GM18498 (cell line): ENCODE results near the gene PYCARD.
"Not testable (repeated sequence)": the region's sequence is repeated elsewhere in the genome, so short reads cannot be mapped to it uniquely, and the experiment has no call there.

Experiments used
- ATAC-seq: cut with Tn5 transposase; IDR thresholded peaks from one replicate; pipeline ENCODE4 v1.9.1; 2021; ENCODE audit warnings: mild to moderate bottlenecking, moderate library complexity; ENCODE audit not compliant: unreplicated experiment

PYCARD gene

DNA sequence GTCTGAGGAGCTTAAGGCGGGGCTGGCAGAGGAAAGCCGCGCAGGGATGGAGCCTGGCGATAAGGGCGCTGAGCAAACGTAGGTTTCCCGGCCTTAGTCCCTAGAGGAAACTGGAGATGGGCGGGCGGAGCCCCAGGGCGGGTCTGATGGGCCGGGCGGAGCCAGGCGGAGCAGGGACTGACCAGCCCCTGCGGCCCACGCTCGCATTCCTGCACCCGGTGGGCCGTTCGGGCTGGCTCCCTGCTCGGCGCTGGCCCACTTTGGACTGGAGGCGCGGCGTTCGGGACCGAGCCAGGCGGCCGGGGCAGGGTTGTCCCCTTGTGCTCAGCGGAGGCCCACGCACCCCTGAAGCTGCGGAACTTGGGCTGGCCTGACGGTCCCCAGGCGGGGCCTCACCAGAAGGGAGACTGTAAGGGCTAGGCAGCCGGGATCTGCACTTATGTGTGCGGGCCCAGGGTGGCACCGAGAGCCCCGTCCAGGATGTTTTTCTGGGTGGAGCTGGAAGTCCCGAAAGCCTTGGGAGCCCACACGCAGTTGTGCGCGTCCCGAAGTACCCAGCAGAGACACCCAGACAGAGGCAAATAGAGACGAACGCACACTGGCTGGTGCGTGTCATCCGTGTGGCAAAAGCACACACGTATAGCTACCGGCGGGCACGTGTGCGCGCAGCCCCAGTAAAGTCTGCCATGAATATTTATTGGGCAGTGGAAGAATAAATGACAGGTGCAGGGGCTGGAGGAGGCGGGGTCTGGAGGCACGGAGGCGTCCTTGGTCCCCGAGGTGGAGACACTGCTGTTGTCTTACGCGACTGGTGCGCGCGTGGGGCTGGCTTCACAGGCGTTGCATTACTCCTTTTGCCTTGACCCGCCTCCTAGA lies 13.0 kb upstream of the PYCARD start:
- no peak for ATAC-seq

GRCh38 chr16:31214708-31215286 lies 12.2 kb upstream of the PYCARD start:
- ATAC-seq = no peak

DNA sequence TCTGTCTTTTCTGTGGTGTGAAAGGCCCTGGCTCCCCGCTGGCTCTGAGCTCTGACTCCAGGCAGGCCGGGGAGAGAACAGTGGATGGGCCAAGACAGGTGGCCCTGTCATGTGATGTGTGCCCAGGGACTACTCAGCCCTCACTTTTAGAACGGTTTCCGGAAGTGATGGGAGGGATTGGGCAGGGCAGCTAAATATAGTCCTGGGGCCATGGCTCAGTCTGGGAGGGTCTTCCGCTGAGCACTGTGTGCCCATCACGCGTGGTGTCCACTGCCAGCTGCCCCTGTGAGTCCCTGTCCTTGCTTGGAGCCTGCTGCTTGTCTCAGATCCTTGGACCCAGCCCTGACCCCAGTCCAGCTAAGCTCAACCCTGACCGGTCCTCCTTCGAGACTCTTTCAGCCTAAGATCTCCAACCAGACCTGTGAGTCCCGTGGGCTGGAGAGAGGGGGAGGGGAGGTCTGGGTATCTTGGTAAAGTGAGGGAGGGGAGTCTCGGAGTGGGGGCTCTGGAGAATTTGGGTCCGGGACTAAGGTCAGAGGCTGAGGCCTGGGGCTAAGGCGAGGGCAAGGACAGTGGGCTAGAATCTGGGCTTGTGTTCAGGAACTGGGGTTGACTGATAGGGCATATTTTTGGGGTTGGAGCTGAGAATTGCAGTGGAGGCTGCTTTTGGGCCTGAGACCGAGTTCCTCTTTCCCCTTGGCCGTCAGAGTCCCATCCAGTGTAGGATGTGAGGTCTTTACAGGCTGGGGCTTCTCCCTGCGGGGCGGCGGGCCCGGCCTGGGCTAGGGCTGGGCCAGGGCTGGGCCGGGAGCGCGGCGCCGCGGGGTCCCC lies 11.5 kb upstream of the PYCARD start, which contains the start of gene TRIM72:
Gene TRIM72, plus strand, starts transcription at position 243 of the 831 bp plus-strand sequence. CDS start 620 bp downstream, outside the sequence.
- ATAC-seq = no peak

DNA sequence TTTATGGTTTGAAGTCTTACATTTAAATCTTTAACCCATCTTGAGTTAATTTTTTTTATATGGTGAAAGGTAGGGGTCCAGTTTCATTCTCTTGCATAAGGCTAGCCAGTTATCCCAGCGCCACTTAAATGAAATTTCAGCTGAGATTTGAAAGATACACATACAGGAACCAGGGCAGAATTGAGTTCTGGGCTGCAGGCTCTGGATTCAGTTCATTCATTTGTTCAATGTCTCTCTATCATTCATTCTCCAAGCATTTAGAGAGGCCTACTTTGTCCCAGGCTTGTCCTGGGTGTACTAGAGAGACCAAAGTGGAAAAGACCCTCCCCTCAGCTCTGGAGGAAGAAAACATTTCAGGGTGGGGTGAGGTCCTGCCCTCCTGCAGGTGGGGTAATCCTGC lies 10.8 kb upstream of the PYCARD start:
- ATAC-seq = no peak

DNA sequence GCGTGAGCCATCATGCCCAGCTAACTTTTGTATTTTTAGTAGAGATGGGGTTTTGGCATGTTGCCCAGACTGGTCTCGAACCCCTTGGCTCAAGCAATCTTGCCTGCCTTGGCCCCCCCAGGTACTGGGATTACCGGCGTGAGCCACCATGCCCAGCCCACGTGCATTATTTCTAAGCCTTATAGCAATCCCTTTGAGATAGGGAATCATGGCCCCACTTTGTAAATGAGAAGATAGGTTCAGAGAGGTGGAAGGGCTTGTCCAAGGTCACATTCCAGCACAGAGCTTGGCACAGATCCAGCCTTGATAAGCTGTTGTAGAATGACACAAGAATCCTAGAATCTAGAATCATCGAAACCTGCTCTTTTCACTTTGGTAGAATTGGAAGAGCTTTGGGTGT lies 4.2 kb upstream of the PYCARD start:
- no peak for ATAC-seq

GRCh38 chr16:31204871-31205666 lies 2.5 kb upstream of the PYCARD start:
- no peak for ATAC-seq

- peak; percentile 67 for ATAC-seq
Observed at GRCh38 chr16:31201582-31202413, 762 bp downstream of the PYCARD start.

DNA sequence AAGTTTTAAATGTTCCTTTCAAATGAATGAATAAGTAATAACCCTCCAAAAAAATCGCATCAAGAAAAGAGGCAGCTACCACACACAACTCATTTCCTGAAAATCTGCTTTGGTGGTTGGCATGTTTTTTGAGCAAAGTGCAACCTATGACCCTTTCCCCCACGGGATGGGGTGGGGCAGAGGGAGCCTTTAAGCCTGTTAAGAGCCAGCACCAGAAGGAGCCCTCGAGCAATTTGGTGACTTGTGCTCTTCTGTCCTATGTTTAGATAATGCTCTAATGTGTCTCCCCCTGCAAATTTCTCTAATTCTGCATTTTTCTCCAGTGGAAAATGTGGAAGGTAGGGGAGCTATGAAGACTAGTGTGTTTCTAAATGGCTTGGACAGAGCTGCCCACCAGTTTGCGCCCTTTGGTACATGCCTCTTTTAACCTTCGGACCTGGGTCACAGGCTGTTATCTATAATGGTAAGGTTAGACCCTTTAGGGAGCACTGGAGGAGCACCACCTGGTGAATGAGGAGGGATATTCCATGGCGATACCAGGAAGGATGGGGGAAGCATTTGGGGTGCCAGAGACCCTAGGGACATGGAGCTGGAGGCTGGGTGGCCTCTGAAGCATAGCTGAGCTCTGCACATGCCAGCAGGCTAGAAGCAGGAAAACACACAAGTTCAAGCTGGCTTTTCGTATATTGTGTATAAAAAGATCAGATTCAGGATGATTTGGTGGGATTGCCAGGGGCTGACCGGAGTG lies 1.6 kb downstream of the PYCARD start:
- no peak for ATAC-seq

- ATAC-seq = not testable (repeated sequence)
Observed at GRCh38 chr16:31200111-31200510, 2.4 kb downstream of the PYCARD start.

GRCh38 chr16:31199430-31200041 lies 3.0 kb downstream of the PYCARD start:
- ATAC-seq = no peak

GRCh38 chr16:31198207-31198882 lies 4.2 kb downstream of the PYCARD start:
- ATAC-seq = no peak

DNA sequence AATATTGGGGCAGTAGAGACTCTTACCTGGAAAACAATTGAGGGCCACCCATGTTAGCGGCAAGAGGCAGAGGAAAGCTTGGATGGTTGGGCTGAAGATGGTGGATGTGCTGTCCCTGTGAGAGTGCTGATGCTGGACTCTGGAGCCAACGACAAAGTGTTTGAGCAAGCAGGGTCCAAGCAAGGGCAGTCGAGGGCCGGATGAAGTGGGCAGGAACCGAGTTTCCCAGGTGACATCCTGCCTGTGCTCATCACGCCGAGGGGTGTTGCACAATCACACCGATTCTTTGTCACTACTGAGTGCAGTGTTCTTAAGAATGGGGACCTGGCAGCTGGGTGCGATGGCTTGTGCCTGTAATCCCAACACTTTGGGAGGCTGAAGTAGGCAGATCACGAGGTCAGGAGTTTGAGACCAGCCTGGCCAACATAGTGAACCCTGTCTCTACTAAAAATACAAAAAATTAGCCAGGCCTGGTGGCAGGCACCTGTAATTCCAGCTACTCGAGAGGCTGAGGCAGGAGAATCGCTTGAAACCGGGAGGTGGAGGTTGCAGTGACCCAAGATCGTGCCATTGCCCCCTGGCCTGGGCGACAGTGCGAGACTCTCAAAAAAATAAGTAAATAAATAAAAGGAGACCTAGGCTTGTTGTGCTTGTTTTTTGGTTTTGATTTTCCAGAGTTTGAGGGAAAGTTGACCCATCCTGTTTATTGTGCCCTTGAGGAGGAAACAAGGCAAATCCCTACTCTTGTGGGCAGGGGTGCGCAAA lies 6.1 kb downstream of the PYCARD start:
- ATAC-seq = no peak

DNA sequence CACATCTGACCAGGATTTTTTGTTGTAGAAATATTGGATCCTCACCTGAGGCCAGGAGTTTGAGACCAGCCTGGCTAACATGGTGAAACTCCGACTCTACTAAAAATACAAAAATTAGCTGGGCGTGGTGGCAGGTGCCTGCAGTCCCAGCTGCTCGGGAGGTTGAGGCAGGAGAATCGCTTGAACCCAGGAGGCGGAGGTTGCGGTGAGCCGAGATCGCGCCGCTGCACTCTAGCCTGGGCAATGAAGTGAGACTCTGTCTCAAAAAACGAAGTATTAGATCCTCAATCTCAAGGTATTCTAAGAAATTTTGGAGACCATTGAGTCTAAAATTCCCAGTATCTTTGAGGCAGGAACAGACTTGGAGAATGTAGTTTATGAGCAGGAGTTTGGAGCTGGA lies 6.7 kb downstream of the PYCARD start:
- ATAC-seq = not testable (repeated sequence)

GRCh38 chr16:31194898-31195297 lies 7.7 kb downstream of the PYCARD start:
- no peak for ATAC-seq

GRCh38 chr16:31193874-31194273 lies 8.7 kb downstream of the PYCARD start:
- ATAC-seq = no peak

DNA sequence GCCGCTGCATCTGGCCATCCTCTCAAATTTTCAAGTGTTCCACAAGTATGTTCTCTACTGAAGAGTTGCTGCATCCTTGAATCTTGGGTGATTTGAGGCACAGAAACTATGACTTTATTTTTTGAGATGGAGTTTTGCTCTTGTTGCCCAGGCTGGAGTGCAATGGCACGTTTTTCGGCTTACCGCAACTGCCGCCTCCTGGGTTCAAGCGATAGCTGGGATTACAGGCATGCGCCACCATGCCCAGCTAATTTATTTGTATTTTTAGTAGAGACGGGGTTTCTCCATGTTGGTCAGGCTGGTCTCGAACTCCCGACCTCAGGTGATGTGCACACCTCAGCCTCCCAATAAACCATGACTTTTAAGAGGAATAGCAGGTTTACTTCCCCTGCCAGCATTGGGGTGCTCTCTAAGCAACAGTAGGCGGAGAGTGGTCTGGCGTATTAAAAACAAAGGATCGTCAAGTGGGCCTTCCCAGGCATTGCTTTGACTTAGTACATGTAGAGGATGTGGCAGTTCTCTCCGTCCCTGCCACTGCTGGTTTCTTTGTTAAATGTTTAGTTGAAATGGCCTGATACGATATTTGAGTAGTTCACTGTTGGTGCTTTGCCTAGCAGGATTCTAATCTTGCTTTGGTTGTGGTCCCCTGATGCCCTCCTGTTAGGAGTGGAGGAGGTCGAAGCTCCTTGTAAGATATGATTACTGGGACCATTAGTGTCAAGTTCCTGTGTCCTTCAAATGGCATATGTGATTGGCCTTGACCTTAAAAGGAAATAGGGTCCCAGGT lies 9.5 kb downstream of the PYCARD start:
- no peak for ATAC-seq
